HG03175 (cell line): ENCODE results near the gene CAPZB.

Experiments used
- ATAC-seq: cut with Tn5 transposase; IDR thresholded peaks from one replicate; pipeline ENCODE4 v1.9.1; 2021; ENCODE audit warnings: mild to moderate bottlenecking, moderate library complexity; ENCODE audit not compliant: unreplicated experiment

Gene CAPZB

GRCh38 chr1:19410393-19410792 lies 74.9 kb downstream of the CAPZB start:
- no peak for ATAC-seq

- no peak for ATAC-seq
Measured at GRCh38 chr1:19409477-19410341, 75.6 kb downstream of the CAPZB start.

GRCh38 chr1:19407494-19408096 lies 77.7 kb downstream of the CAPZB start:
- ATAC-seq, result no peak

- ATAC-seq, result no peak
Measured at GRCh38 chr1:19406680-19407079, 78.7 kb downstream of the CAPZB start.

- ATAC-seq, result no peak
Measured at GRCh38 chr1:19405761-19406487, 79.4 kb downstream of the CAPZB start.

GRCh38 chr1:19405195-19405760 lies 80.1 kb downstream of the CAPZB start:
- no peak for ATAC-seq

- ATAC-seq, result no peak
Measured at GRCh38 chr1:19404748-19405147, 80.6 kb downstream of the CAPZB start.

- no peak for ATAC-seq
Measured at GRCh38 chr1:19403256-19403655, 82.1 kb downstream of the CAPZB start.

GRCh38 chr1:19402031-19402813 lies 83.1 kb downstream of the CAPZB start:
- no peak for ATAC-seq

- ATAC-seq, result no peak
Measured at GRCh38 chr1:19401535-19401889, 83.8 kb downstream of the CAPZB start.

GRCh38 chr1:19400875-19401534 lies 84.3 kb downstream of the CAPZB start:
- ATAC-seq, result no peak

GRCh38 chr1:19400192-19400611 lies 85.1 kb downstream of the CAPZB start:
- ATAC-seq, result no peak

GRCh38 chr1:19398309-19398760 lies 87.0 kb downstream of the CAPZB start:
- ATAC-seq, result no peak

- no peak for ATAC-seq
Measured at GRCh38 chr1:19397217-19397945, 88.0 kb downstream of the CAPZB start.

- no peak for ATAC-seq
Measured at GRCh38 chr1:19396280-19396679, 89.1 kb downstream of the CAPZB start.

GRCh38 chr1:19395678-19396192 lies 89.6 kb downstream of the CAPZB start:
- no peak for ATAC-seq

GRCh38 chr1:19393046-19393445 lies 92.3 kb downstream of the CAPZB start:
- ATAC-seq, result no peak

GRCh38 chr1:19392221-19392620 lies 93.1 kb downstream of the CAPZB start:
- no peak for ATAC-seq

GRCh38 chr1:19391596-19391981 lies 93.8 kb downstream of the CAPZB start:
- ATAC-seq, result no peak
